NCI-H345 treated with DMSO at 0.1 percent for 48 hours (cell line): ENCODE data around the gene COL5A2.

Experiments used
- DNase-seq: peaks from one replicate; lab custom pipeline; 2025; ENCODE audit not compliant: unreplicated experiment; lab: John Stamatoyannopoulos, UW

Gene COL5A2

GRCh38 chr2:189104934-189105333 is 74.6 kb downstream of the COL5A2 start:
- DNase-seq, result no peak

DNA sequence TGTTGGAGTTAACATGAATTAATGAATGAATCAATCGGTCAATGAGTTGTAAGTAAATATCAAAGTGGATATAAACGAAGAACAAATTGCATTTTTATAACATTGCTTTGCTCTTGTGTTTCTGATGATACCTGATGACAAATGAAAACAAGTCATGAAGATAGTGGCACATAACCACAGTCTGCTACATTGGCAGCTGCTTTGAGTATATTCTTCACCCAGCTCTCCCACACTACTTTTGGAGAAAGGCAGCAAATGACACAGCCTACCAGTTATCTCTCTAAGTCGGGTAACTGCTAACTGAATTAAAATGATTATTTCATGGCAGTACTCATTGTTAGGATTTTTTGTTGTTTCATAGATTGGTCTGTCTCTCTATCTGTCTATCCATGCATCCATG is 76.8 kb downstream of the COL5A2 start:
- no peak for DNase-seq

- no peak for DNase-seq
Observed at GRCh38 chr2:189097934-189098333, 81.6 kb downstream of the COL5A2 start.

GRCh38 chr2:189096769-189097447 is 82.7 kb downstream of the COL5A2 start:
- no peak for DNase-seq

GRCh38 chr2:189095101-189095500 is 84.5 kb downstream of the COL5A2 start:
- DNase-seq, result no peak

- DNase-seq, result no peak
Observed at GRCh38 chr2:189092936-189093335, 86.6 kb downstream of the COL5A2 start.

DNA sequence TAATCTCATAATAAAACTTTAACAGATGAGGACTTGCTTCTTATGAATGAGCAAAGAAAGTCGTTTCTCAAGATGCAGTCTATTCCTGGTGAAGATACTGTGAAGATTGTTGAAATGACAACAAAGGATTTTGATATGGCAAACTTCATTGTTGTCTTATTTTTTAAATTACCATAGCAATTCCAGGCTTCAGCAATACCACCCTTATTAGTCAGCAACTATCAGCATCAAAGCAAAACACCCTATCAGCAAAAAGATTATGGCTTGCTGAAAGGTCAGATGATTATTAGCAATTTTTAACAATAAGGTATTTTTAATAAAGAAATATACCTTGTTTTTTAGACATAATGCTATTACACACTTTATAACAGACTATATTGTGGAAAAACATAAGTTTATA is 88.3 kb downstream of the COL5A2 start:
- no peak for DNase-seq

GRCh38 chr2:189088591-189089205 is 90.9 kb downstream of the COL5A2 start:
- no peak for DNase-seq

DNA sequence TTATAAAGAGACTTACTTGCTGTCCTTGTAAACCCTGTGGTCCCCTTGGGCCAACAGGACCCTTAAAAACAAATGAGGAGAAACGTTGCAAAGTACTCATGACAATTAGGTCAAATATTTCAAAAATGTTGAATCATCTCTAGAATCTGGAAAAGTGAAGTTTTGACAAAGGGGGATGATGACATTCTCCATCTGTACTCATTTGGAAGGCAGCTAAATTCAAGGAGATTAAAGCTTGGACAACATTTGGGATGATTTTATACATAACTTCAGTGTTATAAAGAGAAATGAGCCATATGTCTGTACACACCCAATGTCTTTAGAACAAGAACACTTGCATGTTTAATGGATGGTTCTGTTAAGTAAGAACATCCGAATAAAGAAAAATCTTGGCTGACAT is 92.9 kb downstream of the COL5A2 start:
- no peak for DNase-seq

GRCh38 chr2:189086250-189086649 is 93.3 kb downstream of the COL5A2 start:
- DNase-seq, result no peak

DNA sequence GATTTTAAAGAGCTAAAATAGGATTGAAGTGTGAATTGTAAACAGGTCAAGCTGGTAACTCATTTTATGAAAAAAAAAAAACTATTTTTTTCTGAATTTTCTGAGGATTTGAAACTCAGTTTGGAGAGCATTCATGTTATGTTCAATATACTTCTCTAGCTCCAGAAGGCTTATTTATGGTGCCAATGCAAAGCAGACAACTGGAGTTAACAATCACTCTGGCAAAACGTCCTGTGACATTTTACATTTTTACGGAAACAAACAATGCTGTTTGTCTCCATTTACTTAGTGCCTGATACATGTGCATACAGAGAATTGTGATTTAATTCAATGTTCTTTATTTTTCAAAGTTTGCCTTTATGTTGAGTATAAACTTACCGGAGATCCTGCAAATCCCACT is 96.0 kb downstream of the COL5A2 start:
- DNase-seq, result no peak

DNA sequence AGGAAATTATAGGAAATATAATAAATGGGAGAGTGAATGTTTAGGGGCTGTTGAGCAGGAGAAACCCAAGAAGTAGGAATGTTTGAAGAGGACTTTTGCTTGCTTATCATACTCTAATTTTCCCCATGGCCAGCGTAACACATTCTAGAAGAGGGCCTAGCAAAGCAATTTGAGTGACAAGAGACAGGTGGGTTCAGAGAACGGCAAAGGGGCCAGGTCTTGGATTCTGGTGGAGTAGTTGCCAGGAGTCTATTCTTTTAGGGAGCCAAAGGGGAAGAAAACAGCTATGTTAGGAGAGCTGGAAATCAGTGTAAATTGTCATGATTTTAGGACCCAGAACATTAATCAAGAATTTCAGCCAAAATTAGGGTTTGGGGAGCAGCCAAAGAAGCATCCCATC is 96.5 kb downstream of the COL5A2 start:
- DNase-seq, result no peak

GRCh38 chr2:189082376-189082975 is 97.1 kb downstream of the COL5A2 start:
- DNase-seq, result no peak

- DNase-seq, result no peak
Observed at GRCh38 chr2:189076572-189076971, 103.0 kb downstream of the COL5A2 start.

- DNase-seq, result no peak
Observed at GRCh38 chr2:189076120-189076519, 103.4 kb downstream of the COL5A2 start.

DNA sequence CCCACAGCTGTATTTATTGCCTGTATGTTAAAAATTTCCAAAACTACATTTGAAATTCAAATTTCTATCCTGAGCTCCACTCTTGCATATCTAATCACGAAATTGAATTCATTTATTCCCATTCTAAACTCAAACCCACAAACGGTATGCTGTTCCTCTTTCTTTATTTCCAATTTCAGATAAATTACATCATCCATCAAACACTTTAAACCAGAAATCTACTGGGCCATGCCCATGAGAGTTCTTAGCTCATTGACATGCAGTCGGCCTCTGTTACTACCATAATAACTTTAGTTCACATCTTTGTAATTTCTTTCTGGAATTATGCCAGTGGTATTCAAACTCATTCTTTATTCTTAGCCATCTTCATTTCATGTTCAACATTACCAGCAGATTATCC is 105.1 kb downstream of the COL5A2 start:
- DNase-seq, result no peak

DNA sequence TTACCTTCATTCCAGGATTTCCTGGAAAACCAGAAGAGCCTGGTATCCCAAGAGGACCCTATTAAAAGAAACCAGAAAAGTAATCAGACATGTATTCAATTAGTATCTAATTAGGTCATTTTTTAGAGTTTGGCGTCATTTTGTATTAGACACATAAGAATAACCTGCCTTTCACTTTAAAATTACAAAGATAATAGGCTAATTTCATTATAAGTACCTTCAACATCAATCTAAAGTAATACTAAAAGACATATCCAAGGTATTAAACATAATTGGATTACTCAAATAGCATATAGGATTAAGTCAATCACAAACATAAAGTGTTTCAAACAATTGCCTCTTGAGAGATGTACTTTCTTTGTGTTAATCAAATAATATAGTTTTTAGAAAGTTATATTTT is 107.5 kb downstream of the COL5A2 start:
- DNase-seq, result no peak

GRCh38 chr2:189069855-189070619 is 109.5 kb downstream of the COL5A2 start:
- no peak for DNase-seq

GRCh38 chr2:189066037-189066436 is 113.5 kb downstream of the COL5A2 start:
- no peak for DNase-seq

DNA sequence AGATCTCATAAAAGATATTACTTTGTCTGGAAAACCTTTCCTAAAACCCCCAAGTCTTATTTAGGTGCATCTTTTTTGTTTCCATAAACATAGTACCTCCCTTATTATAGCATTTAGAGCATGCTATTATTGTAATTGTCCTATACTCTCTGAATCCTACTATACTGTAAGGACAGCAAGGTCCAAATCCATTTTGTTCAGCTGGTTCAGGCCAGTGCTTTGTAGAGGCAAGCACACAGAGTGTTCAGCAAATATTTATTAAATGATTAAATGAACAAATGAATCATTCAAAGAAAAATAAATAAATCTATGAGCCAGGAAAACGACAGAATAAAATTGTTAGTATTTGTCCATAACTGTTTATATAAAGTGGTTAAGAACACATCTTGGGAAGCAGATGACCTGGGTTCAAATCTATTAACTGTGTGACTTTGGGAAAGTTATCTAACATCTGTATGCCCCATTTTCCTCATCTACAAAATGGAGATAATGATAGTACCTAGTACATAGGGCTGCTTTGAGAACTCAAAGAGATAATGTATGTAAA is 119.4 kb downstream of the COL5A2 start:
- no peak for DNase-seq

DNA sequence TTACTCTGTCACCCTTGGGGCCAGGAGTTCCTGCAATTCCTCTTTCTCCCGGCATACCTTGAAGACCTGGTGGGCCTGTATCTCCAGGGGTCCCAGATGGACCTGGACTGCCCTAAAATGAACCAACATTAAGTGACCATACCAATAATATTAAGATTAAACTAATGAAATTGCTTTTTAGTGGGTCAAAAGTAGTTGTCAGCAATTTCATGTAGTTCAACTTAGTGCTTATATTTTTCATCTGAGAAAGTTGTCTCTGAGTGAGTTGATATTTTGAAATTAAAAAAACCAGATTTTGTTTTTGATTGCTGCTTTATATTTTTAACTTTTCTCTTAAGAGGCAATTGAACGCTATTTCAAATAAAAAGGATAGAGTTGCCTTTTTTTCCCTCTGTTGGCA is 122.2 kb downstream of the COL5A2 start:
- DNase-seq, result no peak
